ENCODE data around the gene ZNF234.
"Not testable (repeated sequence)": the region's sequence is repeated elsewhere in the genome, so short reads cannot be mapped to it uniquely, and the experiment has no call there.

ZNF234 gene

GRCh38 chr19:44141191-44142058 lies at the start of gene ZNF234:
Gene ZNF234 (plus strand): TSS chr19:44141554. CDS start chr19:44144633, 3,079 bp downstream.
- peak; percentile 22 for FAIRE-seq

- FAIRE-seq = no peak
These were observed 49.2 kb upstream of the ZNF234 start for GRCh38 chr19:44092108-44092507.

GRCh38 chr19:44093931-44094765 lies 47.2 kb upstream of the ZNF234 start, which contains the start of gene ZNF224:
Gene ZNF224 (plus strand): TSS chr19:44094361. CDS start chr19:44097874, 3,513 bp downstream.
- peak; percentile 93 for FAIRE-seq

GRCh38 chr19:44107751-44108150 lies 33.6 kb upstream of the ZNF234 start:
- no peak for FAIRE-seq

- FAIRE-seq = no peak
These were observed 31.9 kb upstream of the ZNF234 start for GRCh38 chr19:44109458-44109857.

- peak; percentile 90 for FAIRE-seq
These were observed 29.4 kb upstream of the ZNF234 start for GRCh38 chr19:44111910-44112463.

- FAIRE-seq = no peak
These were observed 28.6 kb upstream of the ZNF234 start for GRCh38 chr19:44112802-44113137.

- peak; percentile 98 for FAIRE-seq
These were observed 28.1 kb upstream of the ZNF234 start, which contains the start of gene ZNF225 for GRCh38 chr19:44113138-44113783. Gene ZNF225 (plus strand): TSS chr19:44113399. CDS start chr19:44115828, 2,429 bp downstream.

- no peak for FAIRE-seq
These were observed 27.5 kb upstream of the ZNF234 start for GRCh38 chr19:44113784-44114390.

GRCh38 chr19:44121162-44121561 lies 20.2 kb upstream of the ZNF234 start:
- FAIRE-seq = not testable (repeated sequence)

- no peak for FAIRE-seq
These were observed 9.4 kb upstream of the ZNF234 start for GRCh38 chr19:44131955-44132354.

- FAIRE-seq = no peak
These were observed 692 bp downstream of the ZNF234 start for GRCh38 chr19:44142059-44142433.

GRCh38 chr19:44149776-44150175 lies 8.4 kb downstream of the ZNF234 start:
- FAIRE-seq = no peak

- FAIRE-seq = no peak
These were observed 10.1 kb downstream of the ZNF234 start for GRCh38 chr19:44151491-44151890.

GRCh38 chr19:44156475-44156874 lies 15.1 kb downstream of the ZNF234 start:
- no peak for FAIRE-seq

GRCh38 chr19:44163789-44164188 lies 22.4 kb downstream of the ZNF234 start:
- no peak for FAIRE-seq

GRCh38 chr19:44164327-44164672 lies 22.9 kb downstream of the ZNF234 start:
- no peak for FAIRE-seq

- FAIRE-seq = peak; percentile 98
These were observed 23.5 kb downstream of the ZNF234 start, which contains the start of gene ZNF226 for GRCh38 chr19:44164673-44165512. Gene ZNF226 (plus strand): TSS chr19:44165100. CDS start chr19:44170081, 4,981 bp downstream.

GRCh38 chr19:44170660-44171059 lies 29.3 kb downstream of the ZNF234 start:
- not testable (repeated sequence) for FAIRE-seq

- FAIRE-seq = no peak
These were observed 35.2 kb downstream of the ZNF234 start for GRCh38 chr19:44176590-44176989.

GRCh38 chr19:44180968-44181367 lies 39.6 kb downstream of the ZNF234 start:
- FAIRE-seq = no peak
